K562 (cell line): Measurements from ENCODE around the gene SPTBN5. TPM values are rescaled to one million over a fixed set of nuclear protein-coding genes. Genes with fewer than 3 reads are reported as not detected.

Source experiments
- ATAC-seq: fragments of 200-7000 bp; cut with Tn5 transposase; 3 replicates; pipeline ENCODE4 v1.9.1; 2020; ENCODE audit warnings: moderate library complexity
- BruUV-seq: library from RNA; stranded (reverse); fragments of 400-500 nt; replicated peaks from 2 replicates; lab custom pipeline; 2021; lab: Mats Ljungman, UMichigan
- CTCF ChIA-PET: fragments of 300-600 bp; formaldehyde crosslinking; extraction: SDS; loops from one replicate; lab custom pipeline; 2021; ENCODE audit warnings: low intra/inter-chr PET ratio; lab: Yijun Ruan, JAX
- POLR2A ChIA-PET: fragments of 300-600, 350-650 bp; sonication (Branson Sonifier 250); formaldehyde crosslinking; extraction: SDS; loops from one replicate; lab custom pipeline; 2021; ENCODE audit warnings: antibody characterized with exemption, inconsistent platforms; lab: Yijun Ruan, JAX
- DNase-seq, 4 experiments: peaks; one replicate each; pipeline versions ENCODE4 v3.0.0 to v3.0.0-alpha.2; 2011 to 2018; ENCODE audit warnings: low spot score in 3 of 4, mixed read lengths in 3 of 4; ENCODE audit errors: extremely low read depth in 1 of 4
- FAIRE-seq: peaks from 2 replicates; lab custom pipeline; 2011; peaks lifted over from hg19 to GRCh38; lab: Jason Lieb, UNC
- H2AFZ ChIP-seq: 2 replicates; pipeline ENCODE4 v1.6.0; 2011; ENCODE audit warnings: low read depth, low read length, control low read depth, inconsistent platforms
- H3K27ac ChIP-seq: fragments of 200-600 bp; 3 replicates; pipeline ENCODE4 v1.8.0; 2011; ENCODE audit warnings: low read depth, mild to moderate bottlenecking, control low read depth, inconsistent platforms, low read length, moderate library complexity, mixed read lengths; ENCODE audit errors: extremely low read depth
- H3K27me3 ChIP-seq, 2 experiments: fragments of 300-600 bp in 1 of 2; 2 replicates in 1 of 2; 3 replicates in 1 of 2; pipeline versions ENCODE4 v1.6.0 to v1.8.0; 2011; ENCODE audit warnings: inconsistent platforms in 2 of 2, low read length in 2 of 2, mild to moderate bottlenecking in 1 of 2, mixed read lengths in 1 of 2, moderate library complexity in 1 of 2; ENCODE audit not compliant: control insufficient read depth in 2 of 2, insufficient read depth in 2 of 2
- H3K36me3 ChIP-seq: fragments of 300-600 bp; 3 replicates; pipeline ENCODE4 v1.8.0; 2011; ENCODE audit warnings: mild to moderate bottlenecking, low read length, inconsistent platforms; ENCODE audit not compliant: control insufficient read depth, insufficient read depth
- H3K4me1 ChIP-seq, 2 experiments: fragments of 200-600 bp in 1 of 2; replicated peaks in 1 of 2; 2 replicates in 1 of 2; 3 replicates in 1 of 2; pipeline versions ENCODE4 v1.5.1 to v1.8.0; 2011; ENCODE audit warnings: inconsistent platforms in 2 of 2, low read length in 2 of 2, mild to moderate bottlenecking in 1 of 2, mixed read lengths in 1 of 2, moderate library complexity in 1 of 2; ENCODE audit not compliant: control insufficient read depth in 2 of 2, insufficient read depth in 2 of 2
- H3K4me2 ChIP-seq: 2 replicates; pipeline ENCODE4 v1.6.1; 2011; ENCODE audit warnings: low read length, control low read depth, inconsistent platforms, mixed read lengths; ENCODE audit not compliant: insufficient read depth
- H3K4me3 ChIP-seq: fragments of 200-600 bp; sonication (generic), shearing (Covaris generic); 2 replicates; pipeline ENCODE4 v1.5.1; 2016; ENCODE audit warnings: control low read depth, inconsistent platforms
- H3K79me2 ChIP-seq: fragments of 200-600 bp; 3 replicates; pipeline ENCODE4 v1.8.0; 2011; ENCODE audit warnings: low read length, inconsistent platforms; ENCODE audit not compliant: control insufficient read depth, insufficient read depth
- H3K9ac ChIP-seq, 2 experiments: 2 replicates each; pipeline versions ENCODE4 v1.6.0 to v1.6.1; 2011; ENCODE audit warnings: low read depth in 2 of 2, low read length in 2 of 2, control low read depth in 1 of 2, inconsistent platforms in 1 of 2, mild to moderate bottlenecking in 1 of 2, mixed read lengths in 1 of 2; ENCODE audit not compliant: insufficient read depth in 1 of 2
- H3K9me1 ChIP-seq: one replicate; pipeline ENCODE4 v1.6.0; 2011; ENCODE audit warnings: inconsistent platforms, mild to moderate bottlenecking, low read length, moderate library complexity; ENCODE audit not compliant: control insufficient read depth, insufficient read depth
- H3K9me3 ChIP-seq: replicated peaks from 2 replicates; pipeline ENCODE4 v1.5.1; 2011; ENCODE audit warnings: low read depth, low read length, inconsistent platforms; ENCODE audit not compliant: control insufficient read depth, insufficient read depth
- H4K20me1 ChIP-seq: replicated peaks from 2 replicates; pipeline ENCODE4 v1.6.1; 2011; ENCODE audit warnings: low read length, inconsistent platforms, mixed read lengths; ENCODE audit not compliant: control insufficient read depth, insufficient read depth
- CREBBP ChIP-seq: IDR thresholded peaks from one replicate; pipeline ENCODE4 v1.6.1; 2012; ENCODE audit warnings: low read depth, mild to moderate bottlenecking, control low read depth, inconsistent platforms, low read length
- FOXJ3 ChIP-seq: sonication (generic); formaldehyde crosslinking; IDR thresholded peaks from 2 replicates; pipeline ENCODE4 v1.4.0; 2020; ENCODE audit warnings: mild to moderate bottlenecking, missing genetic modification reagents
- HDGF ChIP-seq: fragments of 450-650 bp; IDR thresholded peaks from 2 replicates; pipeline ENCODE4 v1.6.1; 2016
- NFE2 ChIP-seq: IDR thresholded peaks from 2 replicates; pipeline ENCODE4 v1.6.1; 2014; ENCODE audit warnings: antibody characterized with exemption, low read depth
- NFIC ChIP-seq: fragments of 450-650 bp; IDR thresholded peaks from 2 replicates; pipeline ENCODE4 v1.6.1; 2017; ENCODE audit warnings: mild to moderate bottlenecking, inconsistent platforms
- POLR2B ChIP-seq: fragments of 450-650 bp; IDR thresholded peaks from 2 replicates; pipeline ENCODE4 v1.6.1; 2018; ENCODE audit warnings: low read depth; ENCODE audit not compliant: partially characterized antibody
- SMARCA4 ChIP-seq: fragments of 450-650 bp; IDR thresholded peaks from 2 replicates; pipeline ENCODE4 v1.6.1; 2016
- SREBF1 ChIP-seq: fragments of 150-350 bp; IDR thresholded peaks from 2 replicates; pipeline ENCODE4 v1.6.1; 2014; ENCODE audit warnings: antibody characterized with exemption, low read depth, low read length, borderline replicate concordance
- SRSF1 ChIP-seq: fragments of 200-400 bp; formaldehyde crosslinking; IDR thresholded peaks from 2 replicates; pipeline ENCODE4 v1.6.1; 2017; ENCODE audit warnings: mild to moderate bottlenecking, low read depth, low read length, moderate library complexity
- TCF7L2 ChIP-seq: fragments of 150-350 bp; IDR thresholded peaks from 2 replicates; pipeline ENCODE4 v1.6.1; 2016; ENCODE audit warnings: low read depth, mild to moderate bottlenecking, low read length, moderate library complexity
- ZNF165 ChIP-seq: fragments of 250-450 bp; sonication (Bioruptor Pico); IDR thresholded peaks from 2 replicates; pipeline ENCODE4 v1.4.0; 2020; ENCODE audit warnings: borderline replicate concordance
- WGBS: fragments of 100-300 bp; shearing (Covaris generic); methylation state at CpG from one replicate; pipeline ENCODE4 v1.1.6; 2016; ENCODE audit warnings: low coverage, mixed read lengths; ENCODE audit not compliant: insufficient coverage; ENCODE audit errors: missing lambda C conversion rate; 5-methylcytosine and 5-hydroxymethylcytosine counted together
- in situ Hi-C: fragments of 300-500 bp; cut with MboI; formaldehyde crosslinking; loops from 4 replicates; pipeline ENCODE4 v1.15.0; 2018; ENCODE audit warnings: inconsistent platforms, mixed read lengths
- intact Hi-C: fragments of 100-400 bp; cut with micrococcal nuclease; formaldehyde crosslinking; loops from 2 replicates; pipeline ENCODE4 v1.14.2; 2022
- polyA plus RNA-seq, 8 experiments: library from polyadenylated mRNA; depleted of rRNA in 4 of 8; stranded (reverse) in 5 of 8; unstranded in 3 of 8; fragments of >200 nt; fragmentation: Nextera tagmentation in 2 of 8; fragmentation: Illumina TruSeq in 1 of 8; extraction: Ambion mirVana in 2 of 8; extraction: Trizol in 1 of 8; gene quantifications; 2 replicates each; pipeline versions ENCODE4 v1.2.1 to v1.2.3, GENCODE V29; 2011 to 2014; ENCODE audit warnings: inconsistent platforms in 1 of 8, missing spikeins in 1 of 8
- total RNA-seq, 7 experiments: library from RNA; depleted of rRNA in 6 of 7; stranded (reverse); fragments of >200 nt in 6 of 7; fragmentation: Illumina TruSeq in 2 of 7; extraction: Trizol in 2 of 7; gene quantifications; 2 replicates each; pipeline versions ENCODE4 v1.2.1 to v1.2.3, GENCODE V29; 2011 to 2021; ENCODE audit warnings: low replicate concordance in 1 of 7

The SPTBN5 gene
- total and polyA plus RNA-seq, 9 of the 15 experiments (the other 6 are each of a cell fraction or from before 2014, with no cell fraction given) = 0.02 TPM; not detected in 8

DNA sequence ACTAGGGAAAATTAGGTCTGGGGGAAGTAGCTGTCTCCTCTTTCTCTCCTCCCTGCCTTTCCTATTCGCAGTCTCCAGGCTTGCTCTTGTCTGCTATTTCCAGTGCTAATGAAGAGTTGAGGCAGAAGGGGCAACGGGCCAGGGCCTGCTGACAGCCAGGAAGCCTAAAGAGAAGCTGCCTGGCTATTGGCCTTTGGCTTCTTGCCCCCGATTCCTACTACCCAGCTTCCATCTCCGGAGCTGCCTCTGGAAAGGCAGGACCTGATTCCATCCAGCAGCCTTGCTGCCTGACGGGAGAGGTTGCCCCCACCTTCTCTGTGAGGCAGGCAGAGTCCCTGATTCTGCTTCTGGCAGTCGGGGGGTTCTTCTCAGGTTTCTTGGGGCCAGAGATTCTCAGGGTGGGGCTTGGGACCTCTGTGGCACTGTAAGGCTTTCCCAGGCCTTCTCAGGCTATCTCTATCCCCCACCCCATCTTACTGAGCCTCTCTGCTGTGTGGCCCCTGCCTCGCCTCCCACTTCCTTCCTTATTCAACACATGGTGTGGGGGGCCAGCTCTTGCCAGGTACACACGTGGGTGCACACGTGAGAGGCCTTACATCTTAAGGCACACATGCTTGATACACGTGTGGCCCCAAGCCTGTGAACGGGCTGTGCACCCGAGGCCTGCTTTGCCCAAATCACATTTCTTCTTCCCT, 84.2 kb downstream of the SPTBN5 start:
- no TSS peak for BruUV-seq
- ATAC-seq = no peak
- in situ Hi-C loops = loop anchor here (5.0 to 25.0 kb wide), 3 partner anchors 37 to 347 kb away; partner anchors contain the start of gene MAPKBP1
- no peak for DNase-seq
- Histone ChIP-seq H4K20me1 (0 out of 2 replicates have a peak, but pooled peaks cover 4% of the 10 kb centered on the region), H3K4me2 (no peak overlapping the region), H3K9ac (no peak overlapping the region), H3K79me2 (no peaks in the 10 kb centered on the region), H2AFZ (no peak overlapping the region), H3K27me3 (no peaks in the 10 kb centered on the region), H3K4me3 (no peak overlapping the region), H3K36me3 (peaks cover 2% of the 10 kb centered on the region; the same call in 2 of the 3 replicates), H3K9me3 (no peaks in the 10 kb centered on the region), H3K9me1 (no peaks in the 10 kb centered on the region), H3K4me1 (peaks cover 3 to 7% of the 10 kb centered on the region in 2 experiments; a peak in 3 of 5 replicates), H3K27ac (no peak overlapping the region)
- CTCF ChIA-PET = interaction anchor here (3.1 to 3.9 kb wide), 2 partner anchors 36 to 344 kb away, joined by 17 to 98 read pairs; partner anchors contain the start of gene MAPKBP1
- TF ChIP-seq SREBF1 (no peak), HDGF (no peak), TCF7L2 (no peak), SMARCA4 (no peak), ZNF165 (CRISPR knock-in tag) (no peak), FOXJ3 (CRISPR knock-in tag) (no peak), NFIC (no peak), CREBBP (no peak), SRSF1 (no peak), NFE2 (no peak), POLR2B (no peak)
- POLR2A ChIA-PET = interaction anchor here (0.5 to 2.7 kb wide), 7 partner anchors 9 to 344 kb away, joined by 3 to 15 read pairs (median 4); partner anchors contain the start of gene MAPKBP1
- FAIRE-seq = no peak
- intact Hi-C loops = loop anchor here (2.0 to 5.0 kb wide), 3 partner anchors 93 to 343 kb away; no protein-coding TSS in a partner anchor
- WGBS = 66% methylated on average over 11 of the region's 12 CpGs
